PC-3 (cell line): ENCODE results near the gene HOXB2. TPM values are rescaled to one million over a fixed set of nuclear protein-coding genes. Genes with fewer than 3 reads are reported as not detected.

Experiments
- ATAC-seq: fragments of 200-7000 bp; cut with Tn5 transposase; 2 replicates; pipeline ENCODE4 v1.9.1; 2020; ENCODE audit warnings: mild to moderate bottlenecking, moderate library complexity
- BruUV-seq: library from RNA; stranded (reverse); fragments of 400-500 nt; replicated peaks from 2 replicates; lab custom pipeline; 2021; lab: Mats Ljungman, UMichigan
- CTCF ChIA-PET: fragments of 300-600 bp; sonication (Branson Sonifier 250); formaldehyde crosslinking; loops from one replicate; lab custom pipeline; 2022; ENCODE audit warnings: antibody characterized with exemption; lab: Charles Lee
- POLR2A ChIA-PET: fragments of 300-600 bp; sonication (Branson Sonifier 250); formaldehyde crosslinking; loops from one replicate; lab custom pipeline; 2022; ENCODE audit warnings: antibody characterized with exemption; ENCODE audit not compliant: unreplicated experiment; lab: Charles Lee
- DNase-seq: peaks from one replicate; pipeline ENCODE4 v3.0.0-alpha.2; 2015
- H2AFZ ChIP-seq: fragments of 300-600 bp; sonication (generic); 2 replicates; pipeline ENCODE4 v1.6.0; 2016; ENCODE audit warnings: antibody characterized with exemption, low read length
- H3F3A ChIP-seq: fragments of 300-600 bp; sonication (generic); one replicate; pipeline ENCODE4 v1.6.0; 2017; ENCODE audit warnings: antibody characterized with exemption, low read length, control low read depth, mild to moderate bottlenecking; ENCODE audit not compliant: unreplicated experiment
- H3K27ac ChIP-seq: fragments of 300-600 bp; sonication (generic); 2 replicates; pipeline ENCODE4 v1.5.1; 2016; ENCODE audit warnings: mild to moderate bottlenecking, low read length
- H3K27me3 ChIP-seq: fragments of 300-600 bp; sonication (generic); 2 replicates; pipeline ENCODE4 v1.6.1; 2016; ENCODE audit warnings: low read length, mixed read lengths
- H3K36me3 ChIP-seq: fragments of 300-600 bp; sonication (generic); 2 replicates; pipeline ENCODE4 v1.6.1; 2016; ENCODE audit warnings: low read depth, mixed run types, low read length, mixed read lengths
- H3K4me1 ChIP-seq: fragments of 300-600 bp; sonication (generic); 2 replicates; pipeline ENCODE4 v1.5.1; 2016; ENCODE audit warnings: low read length; ENCODE audit not compliant: insufficient read depth
- H3K4me2 ChIP-seq: fragments of 300-600 bp; sonication (generic); 2 replicates; pipeline ENCODE4 v1.6.0; 2016; ENCODE audit warnings: low read length
- H3K4me3 ChIP-seq: fragments of 300-600 bp; sonication (generic); 2 replicates; pipeline ENCODE4 v1.5.1; 2016; ENCODE audit warnings: mild to moderate bottlenecking, low read length, mixed read lengths
- H3K79me2 ChIP-seq: fragments of 300-600 bp; sonication (generic); 2 replicates; pipeline ENCODE4 v1.6.1; 2017; ENCODE audit warnings: low read length, mixed read lengths
- H3K9ac ChIP-seq: fragments of 300-600 bp; sonication (generic); 2 replicates; pipeline ENCODE4 v1.6.0; 2016; ENCODE audit warnings: mild to moderate bottlenecking, low read length
- H3K9me2 ChIP-seq: fragments of 300-600 bp; sonication (generic); replicated peaks from 2 replicates; pipeline ENCODE4 v1.6.1; 2016; ENCODE audit warnings: mixed run types, low read length, mixed read lengths
- H3K9me3 ChIP-seq: fragments of 300-600 bp; sonication (generic); 2 replicates; pipeline ENCODE4 v1.6.1; 2016; ENCODE audit warnings: low read length, mixed read lengths
- H4K20me1 ChIP-seq: fragments of 300-600 bp; sonication (generic); 2 replicates; pipeline ENCODE4 v1.6.1; 2016; ENCODE audit warnings: low read length, mixed read lengths
- CTCF ChIP-seq: fragments of 300-600 bp; sonication (generic); conservative IDR thresholded peaks from 2 replicates; pipeline ENCODE4 v1.5.1; 2017; ENCODE audit warnings: antibody characterized with exemption, low read depth, mild to moderate bottlenecking, low read length
- EZH2 ChIP-seq: fragments of 300-600 bp; sonication (generic); IDR thresholded peaks from one replicate; pipeline ENCODE4 v1.6.1; 2017; ENCODE audit warnings: antibody characterized with exemption, mild to moderate bottlenecking, low read length; ENCODE audit not compliant: unreplicated experiment
- EZH2phosphoT487 ChIP-seq: fragments of 300-600 bp; sonication (generic); IDR thresholded peaks from 2 replicates; pipeline ENCODE4 v1.6.1; 2018; ENCODE audit warnings: mild to moderate bottlenecking, antibody characterized with exemption, low read length, borderline replicate concordance
- intact Hi-C: fragments of 100-400 bp; cut with micrococcal nuclease; formaldehyde crosslinking; loops from 2 replicates; pipeline ENCODE4 v1.9.0; 2023
- total RNA-seq: library from RNA; depleted of rRNA; stranded (reverse); fragments of >200 nt; gene quantifications from 2 replicates; pipeline ENCODE4 v1.2.3, GENCODE V29; 2014

The HOXB2 gene
- total RNA-seq, 1 experiment from 2014 or later = 1.1 TPM

GRCh38 chr17:48567646-48568354 lies 22.9 kb upstream of the HOXB2 start:
- H3K4me3 ChIP-seq = no peak overlapping the region
- no peaks in the 10 kb centered on the region for H3K9me2 ChIP-seq
- no peaks in the 10 kb centered on the region for H3K36me3 ChIP-seq
- no peaks in the 10 kb centered on the region for H3K27me3 ChIP-seq
- ChIA-PET CTCF (no interaction called here), POLR2A (no interaction called here)
- ATAC-seq (no peak), DNase-seq (no peak)
- BruUV-seq = no TSS peak
- no peak overlapping the region for H2AFZ ChIP-seq
- no peaks in the 10 kb centered on the region for H3K79me2 ChIP-seq
- no peak overlapping the region for H3K4me2 ChIP-seq
- intact Hi-C loops = no loop called here
- no peaks in the 10 kb centered on the region for H3F3A ChIP-seq
- no peaks in the 10 kb centered on the region for H3K4me1 ChIP-seq
- no peak for TF ChIP-seq EZH2phosphoT487
- TF ChIP-seq CTCF = no peak
- no peak for TF ChIP-seq EZH2
- no peak overlapping the region for H3K27ac ChIP-seq
- no peaks in the 10 kb centered on the region for H3K9me3 ChIP-seq
- no peak overlapping the region for H3K9ac ChIP-seq
- H4K20me1 ChIP-seq = no peaks in the 10 kb centered on the region

GRCh38 chr17:48567209-48567608 lies 22.3 kb upstream of the HOXB2 start:
- Histone ChIP-seq H3K9me2 (no peaks in the 10 kb centered on the region), H3K79me2 (no peaks in the 10 kb centered on the region), H3K4me3 (no peak overlapping the region), H3F3A (no peaks in the 10 kb centered on the region), H3K9ac (no peak overlapping the region), H3K9me3 (no peaks in the 10 kb centered on the region), H3K4me2 (no peak overlapping the region), H4K20me1 (no peaks in the 10 kb centered on the region), H3K27me3 (no peaks in the 10 kb centered on the region), H3K27ac (no peak overlapping the region), H3K4me1 (no peaks in the 10 kb centered on the region), H3K36me3 (no peaks in the 10 kb centered on the region), H2AFZ (no peak overlapping the region)
- no TSS peak for BruUV-seq
- CTCF ChIA-PET = no interaction called here
- intact Hi-C loops = no loop called here
- POLR2A ChIA-PET = interaction anchor here (0.6 kb wide), 1 partner anchor 10 kb away, joined by 4 read pairs; no protein-coding TSS in a partner anchor
- TF ChIP-seq EZH2 (no peak), EZH2phosphoT487 (no peak), CTCF (no peak)
- DNase-seq (no peak), ATAC-seq (no peak)

- no TSS peak for BruUV-seq
- Histone ChIP-seq H3K9me2 (no peaks in the 10 kb centered on the region), H3F3A (no peaks in the 10 kb centered on the region), H3K27ac (no peak overlapping the region), H2AFZ (no peak overlapping the region), H3K9me3 (no peaks in the 10 kb centered on the region), H3K79me2 (no peaks in the 10 kb centered on the region), H3K36me3 (no peaks in the 10 kb centered on the region), H3K9ac (no peak overlapping the region), H3K27me3 (no peaks in the 10 kb centered on the region), H4K20me1 (no peaks in the 10 kb centered on the region), H3K4me1 (no peaks in the 10 kb centered on the region), H3K4me2 (no peak overlapping the region), H3K4me3 (no peak overlapping the region)
- DNase-seq (no peak), ATAC-seq (no peak)
- intact Hi-C loops = no loop called here
- ChIA-PET POLR2A (interaction anchor here (0.6 kb wide), 1 partner anchor 9 kb away, joined by 4 read pairs; no protein-coding TSS in a partner anchor), CTCF (interaction anchor here (0.6 kb wide), 1 partner anchor 11 kb away, joined by 3 read pairs; no protein-coding TSS in a partner anchor)
- TF ChIP-seq CTCF = no peak
- no peak for TF ChIP-seq EZH2
- TF ChIP-seq EZH2phosphoT487 = no peak
These were observed 21.8 kb upstream of the HOXB2 start for GRCh38 chr17:48566717-48567116.
